Measurements from ENCODE around the gene TAS1R2. TPM values are rescaled to one million over a fixed set of nuclear protein-coding genes. Genes with fewer than 3 reads are reported as not detected.

TAS1R2 gene
- total RNA-seq, 1 donor from 2014 or later = not detected

GRCh38 chr1:18798533-18798932 is 60.9 kb downstream of the TAS1R2 start:
- Histone ChIP-seq H3K9ac (ENCODE audit: low read length) (no peak overlapping the region), H3K79me2 (ENCODE audit: insufficient read depth, low read length) (no peaks in the 10 kb centered on the region), H3K27me3 (ENCODE audit: insufficient read depth, low read length) (peaks cover 3% of the 10 kb centered on the region), H3K4me3 (ENCODE audit: insufficient read depth, low read depth, low read length) (no peak overlapping the region), H3K4me2 (ENCODE audit: low read length) (no peak overlapping the region), H3K27ac (ENCODE audit: low read depth, low read length) (no peak overlapping the region), H3K9me3 (ENCODE audit: insufficient read depth, low read depth, low read length) (no peaks in the 10 kb centered on the region), H3K36me3 (ENCODE audit: insufficient read depth, low read length) (no peaks in the 10 kb centered on the region), H4K20me1 (ENCODE audit: insufficient read depth, low read length) (no peaks in the 10 kb centered on the region), H2AFZ (ENCODE audit: low read depth, low read length) (no peak overlapping the region), H3K4me1 (ENCODE audit: insufficient read depth, low read length) (no peaks in the 10 kb centered on the region)
- Mint-ChIP-seq H3K36me3 (ENCODE audit: low read depth, unreplicated experiment) (no peaks in the 10 kb centered on the region), H3K27me3 (ENCODE audit: low read depth, unreplicated experiment) (peaks cover 35% of the 10 kb centered on the region), H3K9me3 (ENCODE audit: unreplicated experiment) (no peaks in the 10 kb centered on the region), H3K4me3 (ENCODE audit: unreplicated experiment) (no peak overlapping the region), H3K4me1 (ENCODE audit: low read depth, unreplicated experiment) (no peaks in the 10 kb centered on the region), H3K27ac (ENCODE audit: unreplicated experiment) (no peak overlapping the region)
- FAIRE-seq (no peak), DNase-seq (ENCODE audit: low read depth) (no peak)
- no peak for TF ChIP-seq EZH2 (IDR thresholded peaks at IDR 0.05; ENCODE audit: insufficient read depth, low read length)
- TF ChIP-seq, protein P1, sequence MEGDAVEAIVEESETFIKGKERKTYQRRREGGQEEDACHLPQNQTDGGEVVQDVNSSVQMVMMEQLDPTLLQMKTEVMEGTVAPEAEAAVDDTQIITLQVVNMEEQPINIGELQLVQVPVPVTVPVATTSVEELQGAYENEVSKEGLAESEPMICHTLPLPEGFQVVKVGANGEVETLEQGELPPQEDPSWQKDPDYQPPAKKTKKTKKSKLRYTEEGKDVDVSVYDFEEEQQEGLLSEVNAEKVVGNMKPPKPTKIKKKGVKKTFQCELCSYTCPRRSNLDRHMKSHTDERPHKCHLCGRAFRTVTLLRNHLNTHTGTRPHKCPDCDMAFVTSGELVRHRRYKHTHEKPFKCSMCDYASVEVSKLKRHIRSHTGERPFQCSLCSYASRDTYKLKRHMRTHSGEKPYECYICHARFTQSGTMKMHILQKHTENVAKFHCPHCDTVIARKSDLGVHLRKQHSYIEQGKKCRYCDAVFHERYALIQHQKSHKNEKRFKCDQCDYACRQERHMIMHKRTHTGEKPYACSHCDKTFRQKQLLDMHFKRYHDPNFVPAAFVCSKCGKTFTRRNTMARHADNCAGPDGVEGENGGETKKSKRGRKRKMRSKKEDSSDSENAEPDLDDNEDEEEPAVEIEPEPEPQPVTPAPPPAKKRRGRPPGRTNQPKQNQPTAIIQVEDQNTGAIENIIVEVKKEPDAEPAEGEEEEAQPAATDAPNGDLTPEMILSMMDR (IDR thresholded peaks at IDR 0.05; ENCODE audit: insufficient read depth, low read depth, low read length) = no peak

DNA sequence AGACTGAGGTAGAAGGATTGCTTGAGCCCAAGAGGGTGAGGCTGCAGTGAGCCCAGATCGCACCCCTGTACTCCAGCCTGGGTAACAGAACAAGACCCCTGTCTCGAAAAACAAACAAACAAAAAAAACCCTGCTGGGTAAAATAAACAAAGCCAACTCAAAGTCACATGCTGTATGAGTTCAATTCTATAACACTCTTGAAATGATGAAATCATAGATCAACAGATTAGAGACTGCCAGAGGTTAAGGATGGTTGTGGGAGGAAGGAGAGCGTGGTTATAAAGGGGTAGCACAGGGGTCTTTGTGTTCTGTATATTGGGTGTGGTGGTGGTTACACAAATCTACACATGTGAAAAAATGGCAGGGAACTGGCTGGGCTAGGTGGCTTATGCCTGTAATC is 62.5 kb downstream of the TAS1R2 start:
- DNase-seq (ENCODE audit: low read depth) = no peak
- H3K9me3 ChIP-seq (ENCODE audit: insufficient read depth, low read depth, low read length) = no peaks in the 10 kb centered on the region
- Mint-ChIP-seq H3K4me3 (ENCODE audit: unreplicated experiment) (no peak overlapping the region), H3K27ac (ENCODE audit: unreplicated experiment) (no peak overlapping the region), H3K4me1 (ENCODE audit: low read depth, unreplicated experiment) (no peaks in the 10 kb centered on the region), H3K9me3 (ENCODE audit: unreplicated experiment) (no peaks in the 10 kb centered on the region), H3K27me3 (ENCODE audit: low read depth, unreplicated experiment) (peaks cover 50% of the 10 kb centered on the region), H3K36me3 (ENCODE audit: low read depth, unreplicated experiment) (peaks cover 2% of the 10 kb centered on the region)
- FAIRE-seq = no peak
- no peaks in the 10 kb centered on the region for H3K79me2 ChIP-seq (ENCODE audit: insufficient read depth, low read length)
- H3K4me2 ChIP-seq (ENCODE audit: low read length) = no peak overlapping the region
- H3K27me3 ChIP-seq (ENCODE audit: insufficient read depth, low read length) = no peaks in the 10 kb centered on the region
- H3K4me3 ChIP-seq (ENCODE audit: insufficient read depth, low read depth, low read length) = no peak overlapping the region
- H3K36me3 ChIP-seq (ENCODE audit: insufficient read depth, low read length) = no peaks in the 10 kb centered on the region
- H3K4me1 ChIP-seq (ENCODE audit: insufficient read depth, low read length) = no peaks in the 10 kb centered on the region
- no peaks in the 10 kb centered on the region for H4K20me1 ChIP-seq (ENCODE audit: insufficient read depth, low read length)
- no peak overlapping the region for H3K9ac ChIP-seq (ENCODE audit: low read length)
- H3K27ac ChIP-seq (ENCODE audit: low read depth, low read length) = no peak overlapping the region
- TF ChIP-seq, protein P1 (IDR thresholded peaks at IDR 0.05; ENCODE audit: insufficient read depth, low read depth, low read length) = no peak
- TF ChIP-seq EZH2 (IDR thresholded peaks at IDR 0.05; ENCODE audit: insufficient read depth, low read length) = no peak
- no peak overlapping the region for H2AFZ ChIP-seq (ENCODE audit: low read depth, low read length)

- no peak overlapping the region for H2AFZ ChIP-seq (ENCODE audit: low read depth, low read length)
- H4K20me1 ChIP-seq (ENCODE audit: insufficient read depth, low read length) = no peaks in the 10 kb centered on the region
- FAIRE-seq = no peak
- TF ChIP-seq, protein P1 (IDR thresholded peaks at IDR 0.05; ENCODE audit: insufficient read depth, low read depth, low read length) = no peak
- TF ChIP-seq EZH2 (IDR thresholded peaks at IDR 0.05; ENCODE audit: insufficient read depth, low read length) = no peak
- no peak for DNase-seq (ENCODE audit: low read depth)
- no peak overlapping the region for H3K4me3 ChIP-seq (ENCODE audit: insufficient read depth, low read depth, low read length)
- no peak overlapping the region for H3K9ac ChIP-seq (ENCODE audit: low read length)
- Mint-ChIP-seq H3K9me3 (ENCODE audit: unreplicated experiment) (no peaks in the 10 kb centered on the region), H3K4me1 (ENCODE audit: low read depth, unreplicated experiment) (no peaks in the 10 kb centered on the region), H3K27ac (ENCODE audit: unreplicated experiment) (no peak overlapping the region), H3K27me3 (ENCODE audit: low read depth, unreplicated experiment) (peaks cover 64% of the 10 kb centered on the region), H3K36me3 (ENCODE audit: low read depth, unreplicated experiment) (peaks cover 2% of the 10 kb centered on the region), H3K4me3 (ENCODE audit: unreplicated experiment) (no peak overlapping the region)
- H3K27me3 ChIP-seq (ENCODE audit: insufficient read depth, low read length) = no peaks in the 10 kb centered on the region
- no peaks in the 10 kb centered on the region for H3K4me1 ChIP-seq (ENCODE audit: insufficient read depth, low read length)
- no peaks in the 10 kb centered on the region for H3K79me2 ChIP-seq (ENCODE audit: insufficient read depth, low read length)
- H3K36me3 ChIP-seq (ENCODE audit: insufficient read depth, low read length) = no peaks in the 10 kb centered on the region
- no peaks in the 10 kb centered on the region for H3K9me3 ChIP-seq (ENCODE audit: insufficient read depth, low read depth, low read length)
- H3K4me2 ChIP-seq (ENCODE audit: low read length) = no peak overlapping the region
- H3K27ac ChIP-seq (ENCODE audit: low read depth, low read length) = no peak overlapping the region
These were observed 64.3 kb downstream of the TAS1R2 start for GRCh38 chr1:18795002-18795689.
